MG63 (cell line): Measurements from ENCODE around the gene JOSD1. TPM values are rescaled to one million over a fixed set of nuclear protein-coding genes. Genes with fewer than 3 reads are reported as not detected.

Experiments used
- DNase-seq: peaks from one replicate; pipeline ENCODE4 v3.0.0-alpha.2; 2020
- H3K27me3 ChIP-seq: fragments of 250-450 bp; sonication (Bioruptor Pico); 2 replicates; pipeline ENCODE4 v1.5.1; 2020; ENCODE audit warnings: mild to moderate bottlenecking, moderate library complexity
- H3K36me3 ChIP-seq: fragments of 250-450 bp; sonication (Bioruptor Pico); 2 replicates; pipeline ENCODE4 v1.5.1; 2020; ENCODE audit warnings: mild to moderate bottlenecking, moderate library complexity
- H3K4me3 ChIP-seq: fragments of 250-450 bp; sonication (Bioruptor Pico); 2 replicates; pipeline ENCODE4 v1.5.1; 2020; ENCODE audit warnings: mild to moderate bottlenecking, moderate library complexity
- H3K9me3 ChIP-seq: fragments of 250-450 bp; sonication (Bioruptor Pico); 2 replicates; pipeline ENCODE4 v1.5.1; 2020; ENCODE audit warnings: mild to moderate bottlenecking, moderate library complexity
- total RNA-seq: library from RNA; depleted of rRNA; stranded (reverse); fragments of >200 nt; shearing (Covaris generic); gene quantifications from 2 replicates; pipeline ENCODE4 v1.2.3, GENCODE V29; 2014; ENCODE audit warnings: low replicate concordance; rRNA removed

JOSD1 gene
- 47.5 and 113 TPM in 2 replicates for total RNA-seq

- H3K4me3 ChIP-seq, result peak within 1 kb of the TSS; percentile 82
- DNase-seq, result peak; percentile 94
- H3K36me3 ChIP-seq, result peaks cover 22% of the 10 kb centered on the region
- no peaks in the 10 kb centered on the region for H3K9me3 ChIP-seq
- H3K27me3 ChIP-seq, result no peaks in the 10 kb centered on the region
These were observed at the start of gene JOSD1 for GRCh38 chr22:38700789-38701628. Gene JOSD1, minus strand, starts transcription at chr22:38700943. Its CDS starts 956 bp downstream, at chr22:38699987.

- H3K27me3 ChIP-seq, result no peaks in the 10 kb centered on the region
- H3K9me3 ChIP-seq, result no peaks in the 10 kb centered on the region
- H3K36me3 ChIP-seq, result peaks cover 69% of the 10 kb centered on the region
- no peak for DNase-seq
- no peak overlapping the region for H3K4me3 ChIP-seq
These were observed 49.4 kb upstream of the JOSD1 start for GRCh38 chr22:38750104-38750503.

DNA sequence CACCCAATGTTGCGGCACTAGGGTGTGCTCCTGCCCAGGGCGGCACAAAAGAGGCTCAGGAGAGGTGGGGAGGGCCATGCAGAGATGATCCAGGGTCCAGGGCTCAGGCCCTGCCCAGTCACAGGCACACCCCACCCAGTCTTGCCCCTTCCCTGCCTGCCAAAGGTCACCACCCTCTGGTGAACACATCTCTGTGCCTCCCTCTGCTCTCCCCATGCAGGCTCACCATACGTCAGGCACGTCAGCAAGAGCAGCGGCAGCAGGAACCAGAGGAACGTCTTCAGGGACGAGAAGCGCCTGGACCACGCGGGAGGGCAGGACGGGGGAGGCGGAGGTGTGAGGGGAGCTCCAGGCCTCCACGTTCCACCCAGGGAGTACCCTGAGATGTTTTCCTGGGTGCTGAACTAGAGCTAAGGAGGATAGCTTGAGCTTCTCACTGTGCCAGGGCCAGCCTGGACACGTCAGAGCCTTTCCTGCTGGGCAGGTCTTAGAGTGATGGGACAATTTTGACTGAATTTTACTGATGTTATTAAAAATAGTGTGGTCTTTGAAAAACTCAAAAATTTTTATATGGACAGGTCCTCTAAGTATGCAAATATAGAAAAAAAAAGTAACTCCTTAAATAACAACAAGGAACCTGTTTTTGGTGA, 47.9 kb upstream of the JOSD1 start:
- Histone ChIP-seq H3K9me3 (no peaks in the 10 kb centered on the region), H3K36me3 (peaks cover 77% of the 10 kb centered on the region), H3K27me3 (no peaks in the 10 kb centered on the region), H3K4me3 (no peak overlapping the region)
- DNase-seq, result no peak

DNA sequence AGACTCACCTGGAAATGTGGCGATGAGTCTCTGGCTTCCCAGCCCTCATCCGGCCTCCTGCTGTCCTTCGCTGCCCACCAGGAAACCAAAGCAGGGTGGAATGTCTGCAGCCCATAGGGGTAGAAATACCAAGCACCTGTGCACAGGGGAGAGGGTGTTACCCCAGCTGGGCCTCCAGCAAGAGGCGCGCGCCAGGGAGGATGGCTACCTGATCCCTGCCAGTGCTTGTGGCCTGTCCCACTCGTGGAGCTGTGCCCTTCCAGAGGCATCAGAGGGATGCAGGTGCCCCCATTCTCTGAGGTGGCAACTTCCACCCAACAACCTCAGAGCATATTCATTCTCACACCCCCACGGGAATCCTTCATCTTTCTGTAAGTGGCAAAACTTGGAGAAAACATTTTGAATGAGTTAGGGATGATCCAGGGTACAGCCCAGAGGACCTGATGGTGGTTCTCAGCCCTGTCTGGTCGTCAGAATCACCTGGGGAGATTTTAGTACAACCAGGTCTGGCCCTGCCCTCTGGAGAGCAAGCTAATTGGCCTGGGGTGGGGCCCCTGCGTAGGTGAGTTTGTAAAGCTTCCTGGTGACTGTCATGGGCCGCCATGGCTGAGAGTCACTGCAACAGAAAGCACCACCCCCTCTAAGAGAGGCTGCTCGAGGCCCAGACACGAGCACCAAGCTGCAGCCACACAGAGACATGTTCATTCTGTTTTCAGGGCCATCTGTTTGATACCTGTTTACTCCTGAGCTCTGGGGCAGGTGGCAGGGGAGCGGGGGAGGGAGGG, 45.1 kb upstream of the JOSD1 start:
- Histone ChIP-seq H3K36me3 (peaks cover 78% of the 10 kb centered on the region), H3K9me3 (no peaks in the 10 kb centered on the region), H3K4me3 (no peak overlapping the region), H3K27me3 (no peaks in the 10 kb centered on the region)
- no peak for DNase-seq

DNA sequence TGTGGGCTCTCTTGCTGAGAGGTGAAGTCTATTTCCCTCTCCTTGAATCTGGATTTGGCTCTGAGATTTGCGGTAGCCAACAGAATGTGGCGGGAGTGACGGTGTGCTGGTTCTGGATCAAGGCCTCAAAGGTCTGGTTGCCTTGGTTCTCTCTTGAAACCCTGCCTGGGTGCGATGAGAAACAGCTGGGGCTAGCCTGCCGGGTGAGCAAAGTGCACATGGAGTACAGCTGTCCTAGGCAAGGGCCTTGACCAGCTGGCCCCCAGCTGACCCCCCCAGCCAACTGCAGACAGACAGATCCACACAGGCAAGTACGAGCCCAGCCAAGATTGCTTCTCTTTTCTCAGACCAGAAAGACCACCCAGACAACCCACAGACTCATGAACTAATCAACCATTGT, 44.2 kb upstream of the JOSD1 start:
- H3K36me3 ChIP-seq, result peaks cover 78% of the 10 kb centered on the region
- no peak for DNase-seq
- no peak overlapping the region for H3K4me3 ChIP-seq
- H3K27me3 ChIP-seq, result no peaks in the 10 kb centered on the region
- no peaks in the 10 kb centered on the region for H3K9me3 ChIP-seq

DNA sequence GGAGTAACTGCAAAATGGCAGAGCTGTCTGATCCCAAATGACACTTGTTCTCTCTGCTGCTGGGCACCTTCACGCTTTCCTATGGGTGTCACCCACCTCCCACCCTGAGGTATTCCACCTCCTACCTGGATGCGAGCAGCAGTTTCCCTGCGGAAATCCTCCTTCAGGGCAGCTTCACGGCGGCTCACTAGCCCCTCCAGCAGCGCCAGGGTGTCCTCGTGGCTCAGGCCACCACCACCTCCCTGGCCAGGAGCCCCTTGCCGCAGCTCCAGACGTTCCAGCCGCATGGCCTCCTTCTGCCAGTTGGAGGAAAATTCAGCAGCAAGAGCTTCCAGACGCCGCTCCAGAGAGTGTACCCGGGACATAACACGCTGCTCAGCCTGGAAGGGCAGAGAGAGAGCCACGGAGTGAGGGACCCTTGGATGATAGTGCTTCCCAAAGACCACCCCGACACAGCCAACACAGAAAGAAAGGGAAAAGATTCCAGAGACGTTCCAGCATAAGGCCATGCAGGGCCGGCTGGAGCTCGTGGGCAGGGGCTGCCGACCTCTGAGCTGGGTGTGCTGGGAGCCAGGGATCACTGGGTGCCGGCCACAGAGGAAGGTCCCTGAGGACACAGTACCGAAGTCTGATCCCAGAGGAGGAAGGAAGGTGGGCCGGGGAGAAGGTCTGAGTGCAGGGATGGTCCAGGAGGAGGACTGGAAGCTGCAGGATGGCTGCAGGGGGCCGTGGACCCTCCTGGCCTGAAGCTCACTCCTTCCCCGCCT, 41.6 kb upstream of the JOSD1 start:
- Histone ChIP-seq H3K36me3 (peaks cover 81% of the 10 kb centered on the region), H3K27me3 (no peaks in the 10 kb centered on the region), H3K4me3 (no peak overlapping the region), H3K9me3 (no peaks in the 10 kb centered on the region)
- DNase-seq, result no peak

DNA sequence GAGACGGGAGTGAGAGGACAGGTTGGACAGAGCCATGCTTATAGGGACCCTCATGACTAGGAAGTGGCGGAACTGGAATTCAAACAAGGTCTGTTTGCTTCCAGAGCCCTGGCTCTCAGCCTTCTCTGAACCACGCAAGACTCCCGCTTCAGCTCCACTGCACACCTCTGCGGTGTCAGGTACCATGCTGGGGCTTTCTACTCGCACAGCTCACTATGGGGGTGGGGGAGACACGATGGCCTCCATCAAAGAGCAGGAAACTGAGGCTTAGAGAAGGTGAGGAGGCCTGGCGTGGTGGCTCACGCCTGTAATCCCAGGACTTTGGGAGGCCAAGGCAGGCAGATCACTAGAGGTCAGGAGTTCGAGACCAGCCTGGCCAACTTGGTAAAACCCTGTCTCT, 40.8 kb upstream of the JOSD1 start:
- peaks cover 86% of the 10 kb centered on the region for H3K36me3 ChIP-seq
- H3K27me3 ChIP-seq, result no peaks in the 10 kb centered on the region
- no peak overlapping the region for H3K4me3 ChIP-seq
- DNase-seq, result no peak
- no peaks in the 10 kb centered on the region for H3K9me3 ChIP-seq

DNA sequence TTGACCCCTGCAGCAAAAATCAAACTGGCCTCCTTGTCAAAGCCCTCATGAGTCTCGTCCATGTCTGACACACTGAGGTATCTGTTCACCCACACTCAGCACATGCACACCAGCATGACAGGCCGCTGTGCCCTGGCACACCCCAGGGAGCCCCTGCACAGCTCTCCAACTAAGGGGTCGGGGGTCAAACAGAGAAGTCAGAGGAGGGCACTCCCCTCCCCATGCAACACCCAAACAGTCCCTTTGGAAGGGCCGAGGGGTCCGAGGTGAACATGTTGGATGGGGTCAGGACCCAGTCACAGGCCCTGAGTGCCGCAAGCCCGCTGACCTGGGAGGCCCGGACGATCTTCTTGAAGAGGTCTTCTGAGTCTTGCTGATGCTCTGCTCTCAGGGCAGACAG, 40.4 kb upstream of the JOSD1 start:
- no peaks in the 10 kb centered on the region for H3K27me3 ChIP-seq
- peaks cover 88% of the 10 kb centered on the region for H3K36me3 ChIP-seq
- H3K4me3 ChIP-seq, result no peak overlapping the region
- H3K9me3 ChIP-seq, result no peaks in the 10 kb centered on the region
- DNase-seq, result no peak

DNA sequence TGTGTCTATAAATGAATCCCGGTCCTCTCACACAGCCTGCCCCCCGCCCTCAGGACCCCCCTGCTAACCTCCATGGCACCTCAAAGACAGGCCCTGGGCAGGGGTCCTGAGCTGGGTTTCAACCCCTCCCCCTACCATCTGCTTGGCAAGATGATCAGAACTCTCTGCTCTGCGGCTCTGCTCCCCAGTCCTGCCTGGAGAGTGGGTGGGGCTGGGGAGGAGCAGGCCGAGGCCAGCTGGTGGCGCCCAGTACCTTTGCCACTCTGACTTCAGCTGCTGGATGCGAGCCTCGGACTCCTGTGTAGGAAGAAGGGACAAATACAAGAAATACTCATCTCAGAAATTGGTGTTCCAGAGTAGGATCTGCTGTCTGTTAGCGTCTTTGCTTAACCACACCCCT, 40.0 kb upstream of the JOSD1 start:
- Histone ChIP-seq H3K9me3 (no peaks in the 10 kb centered on the region), H3K36me3 (peaks cover 92% of the 10 kb centered on the region), H3K4me3 (no peak overlapping the region), H3K27me3 (no peaks in the 10 kb centered on the region)
- no peak for DNase-seq

GRCh38 chr22:38740116-38740723, 39.5 kb upstream of the JOSD1 start:
- Histone ChIP-seq H3K27me3 (no peaks in the 10 kb centered on the region), H3K4me3 (no peak overlapping the region), H3K9me3 (no peaks in the 10 kb centered on the region), H3K36me3 (peaks cover 92% of the 10 kb centered on the region)
- DNase-seq, result no peak

DNA sequence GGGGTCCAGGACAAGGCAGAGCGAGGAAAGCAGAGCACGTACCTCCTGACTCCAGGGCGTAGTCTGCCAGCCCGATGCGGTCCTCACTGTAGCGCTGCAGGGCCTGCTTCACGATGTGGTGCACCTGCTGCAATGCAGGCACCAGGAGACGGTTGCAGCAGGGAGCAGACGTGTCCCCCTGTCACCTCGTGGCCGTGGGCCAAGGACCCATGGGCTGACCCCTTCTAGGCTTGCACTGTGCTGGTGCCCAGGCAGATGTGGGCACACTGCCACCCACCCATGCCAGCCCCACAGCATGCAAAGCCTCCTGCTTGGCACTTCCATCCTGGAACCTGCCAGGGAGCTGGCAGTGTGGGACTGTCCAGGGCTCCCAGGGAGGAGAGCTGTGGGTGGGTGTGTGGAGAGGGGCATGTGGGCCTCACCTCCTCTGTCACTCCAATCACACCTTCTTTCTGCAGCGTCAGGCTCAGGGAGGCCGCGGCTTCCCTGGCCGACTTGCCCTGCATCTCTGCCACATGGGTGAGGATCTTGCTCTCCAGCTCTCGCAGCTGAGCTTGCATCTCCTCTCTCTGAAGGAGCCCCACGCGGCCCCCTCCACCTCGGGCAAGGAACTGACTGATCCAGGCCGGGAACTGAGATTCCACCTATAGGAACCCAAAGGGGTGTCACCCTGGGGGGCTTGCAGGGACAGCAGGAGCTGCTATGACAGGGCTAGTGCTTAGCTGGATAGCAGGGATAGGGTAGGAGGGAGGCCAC, 38.7 kb upstream of the JOSD1 start:
- Histone ChIP-seq H3K9me3 (no peaks in the 10 kb centered on the region), H3K4me3 (no peak overlapping the region), H3K36me3 (peaks cover 88% of the 10 kb centered on the region), H3K27me3 (no peaks in the 10 kb centered on the region)
- no peak for DNase-seq

DNA sequence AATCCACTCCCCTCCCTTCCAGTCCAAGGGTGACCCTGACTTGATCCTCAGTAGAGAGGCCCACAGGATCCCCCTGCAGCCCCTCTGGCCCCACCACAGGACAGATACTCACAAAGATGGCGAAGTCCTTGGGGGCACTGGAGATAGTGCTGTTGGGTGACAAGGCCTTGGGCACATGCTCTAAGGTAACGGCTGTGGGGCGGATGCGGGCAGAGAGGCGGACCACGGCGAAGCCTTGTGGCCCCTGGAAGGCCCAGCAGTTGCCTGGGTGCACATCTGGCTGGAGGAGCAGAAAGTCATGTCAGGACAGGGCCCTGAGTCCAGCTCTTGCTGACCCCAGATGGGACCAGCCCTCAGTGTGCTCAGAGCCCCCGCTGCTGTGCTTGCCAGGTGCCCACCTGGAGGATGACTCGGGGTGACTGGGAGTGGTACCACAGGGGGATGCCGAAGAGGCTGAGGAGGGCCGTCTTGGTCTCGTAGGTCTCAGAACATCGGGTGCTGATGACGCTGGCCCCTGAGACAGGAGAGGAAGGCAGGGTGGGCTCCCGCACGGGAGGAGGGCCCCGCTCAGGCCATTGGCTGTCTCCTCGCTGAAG, 37.8 kb upstream of the JOSD1 start:
- Histone ChIP-seq H3K36me3 (peaks cover 89% of the 10 kb centered on the region), H3K9me3 (no peaks in the 10 kb centered on the region), H3K27me3 (no peaks in the 10 kb centered on the region), H3K4me3 (no peak overlapping the region)
- no peak for DNase-seq

GRCh38 chr22:38737302-38738060, 36.7 kb upstream of the JOSD1 start:
- Histone ChIP-seq H3K9me3 (no peaks in the 10 kb centered on the region), H3K36me3 (peaks cover 88% of the 10 kb centered on the region), H3K27me3 (no peaks in the 10 kb centered on the region), H3K4me3 (no peak overlapping the region)
- no peak for DNase-seq

DNA sequence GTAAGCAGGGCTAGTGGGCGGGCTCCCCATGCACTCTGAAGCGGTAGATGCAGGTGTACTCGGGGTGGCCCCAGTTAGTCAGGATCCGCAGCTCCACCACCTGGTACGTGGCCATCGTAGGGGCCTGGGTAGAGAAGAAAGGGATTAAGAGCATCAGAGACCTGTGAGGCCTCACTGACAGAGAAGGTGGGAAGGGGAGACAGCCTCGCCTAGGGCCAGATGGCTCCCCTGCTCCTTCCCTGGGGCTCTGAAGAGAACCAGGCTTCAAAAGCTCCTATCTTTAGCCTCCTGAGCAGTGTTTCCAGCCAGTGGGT, 35.5 kb upstream of the JOSD1 start:
- Histone ChIP-seq H3K36me3 (peaks cover 79% of the 10 kb centered on the region), H3K27me3 (no peaks in the 10 kb centered on the region), H3K9me3 (no peaks in the 10 kb centered on the region), H3K4me3 (no peak overlapping the region)
- DNase-seq, result no peak
